ENCODE results near the gene AGMAT. TPM values are rescaled to one million over a fixed set of nuclear protein-coding genes. Genes with fewer than 3 reads are reported as not detected.

Gene AGMAT
- total and polyA plus RNA-seq, 2 of the 13 experiments (the other 11 are each of a cell fraction or from before 2014, with no cell fraction given) = 59.1 to 174 TPM

GRCh38 chr1:15524283-15525049, 60.4 kb downstream of the AGMAT start:
- POLR2A ChIA-PET = interaction anchor here (0.6 to 0.8 kb wide), 3 partner anchors 14 to 93 kb away, joined by 3 to 5 read pairs (median 3); partner anchors contain the start of gene DDI2
- intact Hi-C loops (cut with micrococcal nuclease; ENCODE audit: unreplicated experiment) = loop anchor here (10.0 kb wide), 1 partner anchor 80 kb away; no protein-coding TSS in a partner anchor
- Histone ChIP-seq H3K36me3 (replicated peaks in 1 of 2; ENCODE audit: control insufficient read depth in 1 of 2, insufficient read depth in 2 of 2, low read length in 2 of 2) (no peaks in the 10 kb centered on the region), H3K4me3 (replicated peaks in 1 of 3; ENCODE audit: insufficient read depth in 1 of 3, low read depth in 2 of 3, low read length in 3 of 3) (peak overlapping the region; percentile 51 to 97 (median 83); a peak in 5 of 6 replicates), H3K79me2 (ENCODE audit: insufficient read depth, low read length) (peaks cover 19% of the 10 kb centered on the region), H3K27me3 (ENCODE audit: control insufficient read depth in 1 of 2, insufficient read depth in 2 of 2, low read length in 2 of 2) (no peaks in the 10 kb centered on the region; a peak in 1 of 5 replicates), H3K4me1 (ENCODE audit: insufficient read depth, low read length) (peaks cover 42% of the 10 kb centered on the region), H3K9me3 (ENCODE audit: low read length) (no peaks in the 10 kb centered on the region), H3K4me2 (ENCODE audit: low read depth, low read length) (peak overlapping the region; percentile 32; the same call in 1 of the 2 replicates), H3K9ac (ENCODE audit: insufficient read depth, low read depth, low read length) (peak overlapping the region; percentile 86), H4K20me1 (ENCODE audit: insufficient read depth, low read length) (peaks cover 4% of the 10 kb centered on the region; the same call in 1 of the 2 replicates), H2AFZ (ENCODE audit: low read length) (no peak overlapping the region), H3K27ac (ENCODE audit: extremely low read length, insufficient read depth, low read length) (peak overlapping the region; percentile 91)
- BruUV-seq (replicated peaks) = no TSS peak
- DNase-seq (ENCODE audit: low spot score) = peak; percentile 90
- WGBS (ENCODE audit: low lambda C conversion rate) = 0% methylated on average over 26 of the region's 88 CpGs
- CTCF ChIA-PET (ENCODE audit: low intra/inter-chr PET ratio, low total read pairs) = no interaction called here
- peak; percentile 88 for FAIRE-seq
- ATAC-seq = peak; percentile 26
- in situ Hi-C loops (cut with HindIII; ENCODE audit: extremely low pct_ligation_motif_present, low pct_unique_long_range_greater_than_20kb) = no loop called here
- TF ChIP-seq EZH2 (conservative IDR thresholded peaks at IDR 0.05; ENCODE audit: low read depth, low read length) (no peak), ZFP90 (CRISPR knock-in tag; IDR thresholded peaks at IDR 0.05; ENCODE audit: borderline replicate concordance) (no peak), ZNF552 (CRISPR knock-in tag; IDR thresholded peaks at IDR 0.05; ENCODE audit: borderline replicate concordance) (no peak), ZNF7 (CRISPR knock-in tag; IDR thresholded peaks at IDR 0.05) (no peak), FOXO1 (CRISPR knock-in tag; IDR thresholded peaks at IDR 0.05) (no peak), REL (CRISPR knock-in tag; conservative IDR thresholded peaks at IDR 0.05) (no peak), ZKSCAN5 (CRISPR knock-in tag; IDR thresholded peaks at IDR 0.05) (no peak), LRRFIP1 (CRISPR knock-in tag; conservative IDR thresholded peaks at IDR 0.05) (no peak), HIVEP1 (CRISPR knock-in tag; IDR thresholded peaks at IDR 0.05) (peak; percentile 24; the same call in 1 of the 2 replicates), CBX5 (CRISPR knock-in tag; IDR thresholded peaks at IDR 0.05; ENCODE audit: borderline replicate concordance) (no peak), ZNF546 (CRISPR knock-in tag; conservative IDR thresholded peaks at IDR 0.05) (no peak), PAXIP1 (CRISPR knock-in tag; conservative IDR thresholded peaks at IDR 0.05) (peak; percentile 42; the same call in 1 of the 2 replicates), ARID5B (CRISPR knock-in tag; IDR thresholded peaks at IDR 0.05) (no peak), NFE2 (CRISPR knock-in tag; IDR thresholded peaks at IDR 0.05) (no peak)
